ENCODE measurements around the gene ZCCHC14. TPM values are rescaled to one million over a fixed set of nuclear protein-coding genes. Genes with fewer than 3 reads are reported as not detected.
A peak's percentile ranks its signal among the peaks of the same experiment; 100 is the strongest.

Gene ZCCHC14
- total and polyA plus RNA-seq, 2 experiments from 2014 or later = 2.7 to 6.3 TPM

DNA sequence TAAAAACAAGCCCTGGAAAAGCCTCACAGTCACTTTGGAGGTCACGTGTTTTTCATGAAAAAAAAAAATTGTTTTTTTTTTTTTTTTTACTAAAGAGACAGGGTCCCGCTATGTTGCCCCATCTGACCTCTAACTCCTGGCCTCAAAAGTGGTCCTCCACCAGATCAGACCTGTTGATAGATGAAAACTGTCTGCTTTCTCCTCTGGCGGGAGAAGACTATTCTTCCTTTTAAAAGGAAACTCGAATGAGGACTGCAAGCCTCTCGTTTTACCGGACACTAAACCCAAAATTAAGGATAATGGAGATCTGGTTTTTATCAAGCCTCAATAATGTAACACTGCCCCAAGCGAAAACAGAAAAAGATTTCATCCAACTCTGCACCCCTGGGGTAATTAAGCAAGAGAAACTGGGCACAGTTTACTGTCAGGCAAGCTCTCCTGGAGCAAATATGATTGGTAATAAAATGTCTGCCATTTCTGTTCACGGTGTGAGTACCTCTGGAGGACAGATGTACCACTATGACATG, 25.8 kb downstream of the ZCCHC14 start:
- no peak overlapping the region for H3K27ac ChIP-seq
- peak overlapping the region; percentile 96; the same call in 1 of the 2 replicates for H3K9ac ChIP-seq
- peaks cover 39% of the 10 kb centered on the region for H3F3A ChIP-seq (ENCODE audit: insufficient read depth)
- H3K9me2 ChIP-seq (ENCODE audit: insufficient read depth) = no peaks in the 10 kb centered on the region
- peaks cover 85% of the 10 kb centered on the region for H3K79me2 ChIP-seq (ENCODE audit: insufficient read depth)
- H3K36me3 ChIP-seq (ENCODE audit: low read depth) = no peaks in the 10 kb centered on the region
- no peaks in the 10 kb centered on the region; the same call in 1 of the 2 replicates for H4K20me1 ChIP-seq (ENCODE audit: insufficient read depth)
- in situ Hi-C loops (cut with MboI) = no loop called here
- peaks cover 54% of the 10 kb centered on the region for H3K4me1 ChIP-seq (ENCODE audit: insufficient read depth)
- no peaks in the 10 kb centered on the region for H3K9me3 ChIP-seq (ENCODE audit: low read depth)
- no peak overlapping the region for H2AFZ ChIP-seq
- no peak for DNase-seq
- 34 to 43% methylated on average over 8 of the region's 8 CpGs for WGBS, 2 experiments (ENCODE audit: low coverage in 1 of 2, low lambda C conversion rate in 2 of 2, missing lambda C conversion rate in 2 of 2)
- TF ChIP-seq EZH2 (IDR thresholded peaks at IDR 0.05; ENCODE audit: insufficient read depth, poor library complexity, severe bottlenecking) (no peak), EZH2phosphoT487 (IDR thresholded peaks at IDR 0.05; ENCODE audit: insufficient read depth, low read depth) (no peak)
- no peak overlapping the region for H3K4me3 ChIP-seq
- no peak overlapping the region for H3K4me2 ChIP-seq (ENCODE audit: unreplicated experiment)
- H3K27me3 ChIP-seq (replicated peaks; ENCODE audit: insufficient read depth) = no peaks in the 10 kb centered on the region

DNA sequence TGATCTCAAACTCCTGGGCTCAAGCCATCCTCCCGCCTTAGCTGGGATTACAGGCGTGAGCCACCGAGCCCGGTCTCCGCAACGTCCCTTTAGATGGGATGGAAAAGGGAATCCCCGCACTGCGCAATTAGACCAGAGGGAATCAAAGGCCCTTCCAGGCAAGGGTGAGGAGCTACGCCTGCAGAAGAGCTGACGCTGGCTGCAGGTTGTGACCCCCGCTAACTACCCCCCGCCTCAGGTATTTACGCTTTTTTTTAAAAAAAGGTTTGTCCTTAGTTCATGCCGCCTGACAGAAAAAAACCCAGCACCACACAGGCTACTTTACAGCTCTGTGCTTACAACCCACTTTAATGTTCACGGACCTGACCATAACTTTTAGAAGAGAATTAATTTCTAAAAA, 26.9 kb downstream of the ZCCHC14 start:
- peaks cover 85% of the 10 kb centered on the region for H3K79me2 ChIP-seq (ENCODE audit: insufficient read depth)
- H3K9me3 ChIP-seq (ENCODE audit: low read depth) = no peaks in the 10 kb centered on the region
- no peak overlapping the region for H2AFZ ChIP-seq
- no peaks in the 10 kb centered on the region for H3K27me3 ChIP-seq (replicated peaks; ENCODE audit: insufficient read depth)
- WGBS, 2 experiments (ENCODE audit: low coverage in 1 of 2, low lambda C conversion rate in 2 of 2, missing lambda C conversion rate in 2 of 2) = 67 to 68% methylated on average over 15 of the region's 15 CpGs
- H4K20me1 ChIP-seq (ENCODE audit: insufficient read depth) = no peaks in the 10 kb centered on the region; the same call in 1 of the 2 replicates
- H3K4me2 ChIP-seq (ENCODE audit: unreplicated experiment) = peak overlapping the region; percentile 85
- H3F3A ChIP-seq (ENCODE audit: insufficient read depth) = peaks cover 39% of the 10 kb centered on the region
- no peaks in the 10 kb centered on the region for H3K9me2 ChIP-seq (ENCODE audit: insufficient read depth)
- no peak for TF ChIP-seq EZH2phosphoT487 (IDR thresholded peaks at IDR 0.05; ENCODE audit: insufficient read depth, low read depth)
- TF ChIP-seq EZH2 (IDR thresholded peaks at IDR 0.05; ENCODE audit: insufficient read depth, poor library complexity, severe bottlenecking) = no peak
- peak overlapping the region; percentile 100 for H3K27ac ChIP-seq
- peak overlapping the region; percentile 96 for H3K9ac ChIP-seq
- in situ Hi-C loops (cut with MboI) = no loop called here
- H3K4me1 ChIP-seq (ENCODE audit: insufficient read depth) = peaks cover 55% of the 10 kb centered on the region
- peak overlapping the region; percentile 62 for H3K4me3 ChIP-seq
- H3K36me3 ChIP-seq (ENCODE audit: low read depth) = no peaks in the 10 kb centered on the region
- no peak for DNase-seq

DNA sequence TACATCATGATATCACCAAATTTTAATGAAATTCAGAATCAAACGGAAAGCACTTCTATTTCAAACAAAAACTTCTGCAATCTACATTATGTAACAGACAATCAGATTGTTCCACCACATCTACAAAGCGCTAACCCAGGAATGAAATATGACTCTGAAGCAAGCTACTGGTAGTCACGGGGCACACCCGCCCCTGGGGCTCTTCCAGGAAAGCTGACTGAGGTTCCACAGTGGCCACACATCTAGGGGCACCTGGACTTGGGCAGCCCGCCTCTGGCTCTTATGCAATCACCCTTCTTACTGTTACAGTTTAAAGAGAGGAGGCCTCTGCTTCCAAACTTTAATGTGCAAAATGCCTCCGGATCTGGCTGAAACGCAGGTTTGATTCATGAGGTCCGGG, 27.5 kb downstream of the ZCCHC14 start:
- peaks cover 85% of the 10 kb centered on the region for H3K79me2 ChIP-seq (ENCODE audit: insufficient read depth)

DNA sequence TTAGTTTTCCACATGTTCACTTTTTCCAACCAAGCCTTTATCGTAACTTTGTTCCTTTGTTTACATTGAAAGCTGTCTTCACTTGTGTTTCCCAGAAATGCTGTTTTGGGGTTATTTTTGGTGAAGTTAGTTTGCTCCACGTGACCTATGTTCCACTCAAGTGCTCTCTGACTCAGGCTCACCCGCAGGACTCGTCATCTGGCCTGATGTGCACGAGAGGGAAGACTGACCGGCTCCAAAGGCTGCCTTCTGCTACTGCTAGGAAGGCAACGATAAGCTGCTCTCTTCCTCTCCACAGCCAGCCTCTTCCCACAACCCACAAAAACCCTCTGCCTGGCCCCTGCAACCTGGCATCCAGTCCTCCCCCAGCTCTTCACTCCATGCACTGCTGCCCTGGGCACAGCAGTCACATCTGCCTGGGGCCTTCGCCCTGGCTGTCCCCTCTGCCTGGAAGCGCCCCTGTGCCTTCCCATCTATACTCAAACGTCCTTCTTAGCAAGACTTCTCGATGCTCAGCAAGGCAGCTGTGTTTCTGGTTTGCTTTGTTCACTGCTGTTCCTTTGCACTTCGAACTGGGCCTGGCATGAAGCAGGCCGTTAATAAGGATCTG, 28.0 kb downstream of the ZCCHC14 start:
- Histone ChIP-seq H3K4me3 (peak overlapping the region; percentile 62), H4K20me1 (ENCODE audit: insufficient read depth) (no peaks in the 10 kb centered on the region; the same call in 1 of the 2 replicates), H3K9me2 (ENCODE audit: insufficient read depth) (no peaks in the 10 kb centered on the region), H3K79me2 (ENCODE audit: insufficient read depth) (peaks cover 85% of the 10 kb centered on the region), H3K27me3 (replicated peaks; ENCODE audit: insufficient read depth) (no peaks in the 10 kb centered on the region), H3K9ac (peak overlapping the region; percentile 96), H3K27ac (peak overlapping the region; percentile 100), H2AFZ (peak overlapping the region; percentile 16; the same call in 1 of the 2 replicates), H3F3A (ENCODE audit: insufficient read depth) (peaks cover 39% of the 10 kb centered on the region), H3K4me1 (ENCODE audit: insufficient read depth) (peaks cover 45% of the 10 kb centered on the region), H3K9me3 (ENCODE audit: low read depth) (no peaks in the 10 kb centered on the region), H3K4me2 (ENCODE audit: unreplicated experiment) (peak overlapping the region; percentile 85), H3K36me3 (ENCODE audit: low read depth) (no peaks in the 10 kb centered on the region)
- TF ChIP-seq EZH2phosphoT487 (IDR thresholded peaks at IDR 0.05; ENCODE audit: insufficient read depth, low read depth) (no peak), EZH2 (IDR thresholded peaks at IDR 0.05; ENCODE audit: insufficient read depth, poor library complexity, severe bottlenecking) (no peak)
- DNase-seq = peak; percentile 98
- in situ Hi-C loops (cut with MboI) = no loop called here
- 1% methylated on average over 13 of the region's 13 CpGs for WGBS, 2 experiments (ENCODE audit: low coverage in 1 of 2, low lambda C conversion rate in 2 of 2, missing lambda C conversion rate in 2 of 2)

More for the DNA sequence above, 27.5 kb downstream of the ZCCHC14 start:
- Histone ChIP-seq H3K36me3 (ENCODE audit: low read depth) (no peaks in the 10 kb centered on the region), H3K9me2 (ENCODE audit: insufficient read depth) (no peaks in the 10 kb centered on the region), H3K4me2 (ENCODE audit: unreplicated experiment) (peak overlapping the region; percentile 85), H3K9me3 (ENCODE audit: low read depth) (no peaks in the 10 kb centered on the region), H3K4me3 (peak overlapping the region; percentile 62), H3K4me1 (ENCODE audit: insufficient read depth) (peaks cover 49% of the 10 kb centered on the region), H4K20me1 (ENCODE audit: insufficient read depth) (no peaks in the 10 kb centered on the region; the same call in 1 of the 2 replicates), H3F3A (ENCODE audit: insufficient read depth) (peaks cover 39% of the 10 kb centered on the region), H3K9ac (peak overlapping the region; percentile 96), H2AFZ (no peak overlapping the region), H3K27ac (peak overlapping the region; percentile 100), H3K27me3 (replicated peaks; ENCODE audit: insufficient read depth) (no peaks in the 10 kb centered on the region)
- TF ChIP-seq EZH2phosphoT487 (IDR thresholded peaks at IDR 0.05; ENCODE audit: insufficient read depth, low read depth) = no peak
- TF ChIP-seq EZH2 (IDR thresholded peaks at IDR 0.05; ENCODE audit: insufficient read depth, poor library complexity, severe bottlenecking) = no peak
- in situ Hi-C loops (cut with MboI) = no loop called here
- WGBS, 2 experiments (ENCODE audit: low coverage in 1 of 2, low lambda C conversion rate in 2 of 2, missing lambda C conversion rate in 2 of 2) = 1% methylated on average over 8 of the region's 8 CpGs
- DNase-seq = peak; percentile 93
